CD4-positive, CD25-positive, alpha-beta regulatory T cell (primary cell): ENCODE measurements around the gene CAMTA1. TPM values are rescaled to one million over a fixed set of nuclear protein-coding genes. Genes with fewer than 3 reads are reported as not detected.

Experiments
- ATAC-seq, 2 donors: fragments of 150-1000 bp; cut with Tn5 transposase; one replicate each; pipeline ENCODE4 v1.10.0; 2021; ENCODE audit warnings: low read depth in 2 of 2, moderate number of reproducible peaks in 2 of 2, moderate library complexity in 1 of 2
- DNase-seq, 3 donors: peaks; one replicate each; pipeline versions ENCODE4 v3.0.0 to v3.0.0-alpha.2; 2012 to 2022; ENCODE audit warnings: mixed read lengths in 1 of 3
- H3K27ac ChIP-seq: one replicate; pipeline ENCODE4 v1.7.0; 2013; ENCODE audit warnings: mild to moderate bottlenecking, low read length; ENCODE audit not compliant: insufficient read depth, poor library complexity, severe bottlenecking
- H3K27me3 ChIP-seq: one replicate; pipeline ENCODE4 v1.7.0; 2013; ENCODE audit warnings: low read length; ENCODE audit not compliant: control insufficient read depth, insufficient read depth
- H3K36me3 ChIP-seq: one replicate; pipeline ENCODE4 v1.7.0; 2013; ENCODE audit warnings: mild to moderate bottlenecking, low read length, moderate library complexity; ENCODE audit not compliant: control insufficient read depth, insufficient read depth
- H3K4me1 ChIP-seq: 2 replicates; pipeline ENCODE4 v1.7.0; 2013; ENCODE audit warnings: mild to moderate bottlenecking, low read length; ENCODE audit not compliant: insufficient read depth, control insufficient read depth, poor library complexity, severe bottlenecking
- H3K4me3 ChIP-seq: one replicate; pipeline ENCODE4 v1.7.0; 2013; ENCODE audit warnings: low read depth, mild to moderate bottlenecking, low read length, moderate library complexity
- H3K9me3 ChIP-seq, 2 experiments: 1 replicate in 1 of 2; 2 replicates in 1 of 2; pipeline ENCODE4 v1.7.0; 2013; ENCODE audit warnings: low read length in 2 of 2, mild to moderate bottlenecking in 1 of 2, moderate library complexity in 1 of 2; ENCODE audit not compliant: control insufficient read depth in 2 of 2
- H3K27ac Mint-ChIP-seq, 3 donors: one replicate each; pipeline ENCODE4 v1.8.0; 2020 to 2022; ENCODE audit warnings: mild to moderate bottlenecking in 3 of 3, mixed read lengths in 3 of 3, moderate library complexity in 2 of 3
- H3K27me3 Mint-ChIP-seq: one replicate; pipeline ENCODE4 v1.8.0; 2022; ENCODE audit warnings: mild to moderate bottlenecking, mixed read lengths
- H3K36me3 Mint-ChIP-seq: one replicate; pipeline ENCODE4 v1.8.0; 2020; ENCODE audit warnings: mixed read lengths
- H3K4me1 Mint-ChIP-seq, 4 donors: one replicate each; pipeline ENCODE4 v1.8.0; 2020 to 2022; ENCODE audit warnings: mixed read lengths in 4 of 4, mild to moderate bottlenecking in 1 of 4
- H3K4me3 Mint-ChIP-seq, 4 donors: one replicate each; pipeline ENCODE4 v1.8.0; 2020 to 2022; ENCODE audit warnings: mild to moderate bottlenecking in 4 of 4, mixed read lengths in 4 of 4, moderate library complexity in 3 of 4
- H3K9me3 Mint-ChIP-seq, 7 donors: one replicate each; pipeline ENCODE4 v1.8.0; 2020 to 2022; ENCODE audit warnings: mixed read lengths in 7 of 7, mild to moderate bottlenecking in 3 of 7, moderate library complexity in 2 of 7
- polyA plus RNA-seq, 4 donors: library from polyadenylated mRNA; unstranded; fragments of 300-500 nt; fragmentation: Illumina TruSeq; gene quantifications; one replicate each; pipeline ENCODE4 v1.2.3, GENCODE V29; 2021
- total RNA-seq: library from RNA; stranded (reverse); gene quantifications from one replicate; pipeline ENCODE4 v1.2.3, GENCODE V29; 2022

Gene CAMTA1
- total and polyA plus RNA-seq, 5 donors from 2014 or later: 48.8 to 112 (median 80.0) TPM

DNA sequence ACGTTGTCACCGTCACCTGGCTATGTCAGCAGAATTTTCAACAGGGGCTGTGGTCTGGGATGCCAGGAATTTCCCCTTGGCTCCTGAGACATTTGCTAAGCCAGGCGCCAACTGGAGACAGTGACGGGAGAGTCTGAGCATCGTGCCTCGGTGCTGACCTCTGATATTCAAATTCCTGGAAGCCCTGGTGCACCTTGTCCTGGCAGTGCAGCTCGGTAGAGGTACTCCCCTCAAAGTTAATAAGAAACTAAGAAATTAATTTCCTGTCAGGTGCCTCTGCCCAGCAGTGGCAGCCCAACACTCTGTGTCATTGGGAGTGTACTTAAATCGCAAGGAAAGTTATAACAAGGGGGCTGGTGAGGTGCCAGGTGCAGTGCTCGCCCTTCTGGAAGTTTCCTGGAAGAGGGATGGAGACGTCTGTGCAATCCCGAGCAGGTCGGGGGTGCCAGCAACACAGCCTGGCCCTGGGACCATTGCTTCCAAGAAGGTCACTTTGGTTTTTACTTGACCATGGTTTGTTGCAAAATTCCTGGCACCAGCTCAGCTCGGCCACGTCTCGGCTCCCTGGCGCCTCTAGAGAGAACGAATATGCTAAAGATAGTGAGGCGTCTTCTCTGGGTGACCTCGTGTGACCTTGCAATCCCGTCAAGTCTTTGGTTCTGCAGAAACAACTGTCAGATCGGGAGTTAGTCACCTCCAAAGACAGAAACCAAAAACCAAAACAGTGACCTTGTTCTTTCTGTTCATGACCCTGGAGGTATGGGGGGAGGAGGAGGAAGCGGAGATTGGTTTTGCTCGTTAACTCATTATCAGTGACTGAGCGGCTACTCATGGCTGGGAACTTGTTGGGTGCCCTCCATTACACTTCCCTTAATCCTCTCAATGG, 836.3 kb downstream of the CAMTA1 start:
- H3K9me3 ChIP-seq: no peaks in the 10 kb centered on the region
- DNase-seq (no peak), ATAC-seq (no peak)
- H3K27me3 ChIP-seq: no peaks in the 10 kb centered on the region
- H3K4me3 ChIP-seq: no peak overlapping the region
- H3K36me3 Mint-ChIP-seq: no peaks in the 10 kb centered on the region
- no peaks in the 10 kb centered on the region for H3K4me1 ChIP-seq
- no peaks in the 10 kb centered on the region for H3K36me3 ChIP-seq
- H3K27ac Mint-ChIP-seq: no peak overlapping the region
- H3K27ac ChIP-seq: no peak overlapping the region
- H3K4me3 Mint-ChIP-seq: no peak overlapping the region
- H3K9me3 Mint-ChIP-seq: peaks cover 0 to 2% (median 0%) of the 10 kb centered on the region in 7 donors
- H3K27me3 Mint-ChIP-seq: peaks cover 11% of the 10 kb centered on the region
- no peaks in the 10 kb centered on the region for H3K4me1 Mint-ChIP-seq

- Histone ChIP-seq H3K36me3 (no peaks in the 10 kb centered on the region), H3K27ac (no peak overlapping the region), H3K9me3 (no peaks in the 10 kb centered on the region), H3K4me3 (no peak overlapping the region), H3K27me3 (no peaks in the 10 kb centered on the region), H3K4me1 (no peaks in the 10 kb centered on the region)
- DNase-seq (no peak), ATAC-seq (no peak)
- no peaks in the 10 kb centered on the region for H3K36me3 Mint-ChIP-seq
- H3K27me3 Mint-ChIP-seq: peaks cover 18% of the 10 kb centered on the region
- no peak overlapping the region for H3K27ac Mint-ChIP-seq
- H3K9me3 Mint-ChIP-seq: peaks cover 0 to 2% (median 0%) of the 10 kb centered on the region in 7 donors
- H3K4me1 Mint-ChIP-seq: no peaks in the 10 kb centered on the region
- no peak overlapping the region for H3K4me3 Mint-ChIP-seq
These were observed 838.6 kb downstream of the CAMTA1 start for GRCh38 chr1:7623842-7624241.

GRCh38 chr1:7624791-7625355, 839.6 kb downstream of the CAMTA1 start:
- Histone ChIP-seq H3K4me1 (no peaks in the 10 kb centered on the region), H3K9me3 (no peaks in the 10 kb centered on the region), H3K27ac (no peak overlapping the region), H3K27me3 (no peaks in the 10 kb centered on the region), H3K4me3 (no peak overlapping the region), H3K36me3 (no peaks in the 10 kb centered on the region)
- ATAC-seq (no peak), DNase-seq (no peak)
- Mint-ChIP-seq H3K36me3 (no peaks in the 10 kb centered on the region), H3K27me3 (peaks cover 24% of the 10 kb centered on the region), H3K4me1 (no peaks in the 10 kb centered on the region), H3K9me3 (peaks cover 0 to under 1% (median 0%) of the 10 kb centered on the region in 7 donors), H3K27ac (no peak overlapping the region), H3K4me3 (peak overlapping the region in 1 of 4 donors; percentile 59)

DNA sequence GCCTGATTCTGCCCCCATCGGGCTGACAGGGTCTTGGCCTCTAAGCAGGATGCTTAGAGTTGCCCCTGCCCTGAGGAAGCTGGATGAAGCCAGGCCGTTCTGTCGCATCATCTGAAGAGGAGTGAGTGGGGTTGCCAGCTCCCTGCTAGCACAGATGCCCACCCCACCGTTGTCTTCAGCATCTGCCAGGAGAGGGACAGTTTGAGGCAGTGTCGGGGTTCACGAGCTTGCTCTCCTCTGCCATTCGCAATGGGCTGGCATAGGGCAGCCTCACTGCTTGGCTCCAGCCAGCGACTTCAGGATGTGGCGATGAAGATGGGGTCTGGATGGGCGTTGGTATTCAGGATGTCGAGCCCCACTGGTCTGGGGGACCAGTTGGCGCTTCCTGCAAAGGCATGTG, 840.1 kb downstream of the CAMTA1 start:
- Histone ChIP-seq H3K4me3 (no peak overlapping the region), H3K27me3 (no peaks in the 10 kb centered on the region), H3K9me3 (no peaks in the 10 kb centered on the region), H3K27ac (no peak overlapping the region), H3K36me3 (no peaks in the 10 kb centered on the region), H3K4me1 (no peaks in the 10 kb centered on the region)
- Mint-ChIP-seq H3K4me3 (no peak overlapping the region), H3K27me3 (peaks cover 24% of the 10 kb centered on the region), H3K36me3 (no peaks in the 10 kb centered on the region), H3K4me1 (no peaks in the 10 kb centered on the region), H3K9me3 (no peaks in the 10 kb centered on the region), H3K27ac (no peak overlapping the region)
- DNase-seq: no peak
- ATAC-seq: no peak

GRCh38 chr1:7628273-7628672, 843.0 kb downstream of the CAMTA1 start:
- no peaks in the 10 kb centered on the region for H3K9me3 ChIP-seq
- no peaks in the 10 kb centered on the region for H3K9me3 Mint-ChIP-seq
- no peak overlapping the region for H3K27ac ChIP-seq
- DNase-seq (no peak), ATAC-seq (no peak)
- H3K27ac Mint-ChIP-seq: peak overlapping the region in 1 of 3 donors; percentile 0
- H3K36me3 ChIP-seq: no peaks in the 10 kb centered on the region
- H3K4me1 ChIP-seq: no peaks in the 10 kb centered on the region
- peaks cover 30% of the 10 kb centered on the region for H3K27me3 Mint-ChIP-seq
- no peak overlapping the region for H3K4me3 Mint-ChIP-seq
- no peaks in the 10 kb centered on the region for H3K27me3 ChIP-seq
- no peaks in the 10 kb centered on the region for H3K4me1 Mint-ChIP-seq
- H3K4me3 ChIP-seq: no peak overlapping the region
- H3K36me3 Mint-ChIP-seq: no peaks in the 10 kb centered on the region

- H3K9me3 Mint-ChIP-seq: no peaks in the 10 kb centered on the region
These were observed 843.8 kb downstream of the CAMTA1 start for GRCh38 chr1:7629011-7629410.

DNA sequence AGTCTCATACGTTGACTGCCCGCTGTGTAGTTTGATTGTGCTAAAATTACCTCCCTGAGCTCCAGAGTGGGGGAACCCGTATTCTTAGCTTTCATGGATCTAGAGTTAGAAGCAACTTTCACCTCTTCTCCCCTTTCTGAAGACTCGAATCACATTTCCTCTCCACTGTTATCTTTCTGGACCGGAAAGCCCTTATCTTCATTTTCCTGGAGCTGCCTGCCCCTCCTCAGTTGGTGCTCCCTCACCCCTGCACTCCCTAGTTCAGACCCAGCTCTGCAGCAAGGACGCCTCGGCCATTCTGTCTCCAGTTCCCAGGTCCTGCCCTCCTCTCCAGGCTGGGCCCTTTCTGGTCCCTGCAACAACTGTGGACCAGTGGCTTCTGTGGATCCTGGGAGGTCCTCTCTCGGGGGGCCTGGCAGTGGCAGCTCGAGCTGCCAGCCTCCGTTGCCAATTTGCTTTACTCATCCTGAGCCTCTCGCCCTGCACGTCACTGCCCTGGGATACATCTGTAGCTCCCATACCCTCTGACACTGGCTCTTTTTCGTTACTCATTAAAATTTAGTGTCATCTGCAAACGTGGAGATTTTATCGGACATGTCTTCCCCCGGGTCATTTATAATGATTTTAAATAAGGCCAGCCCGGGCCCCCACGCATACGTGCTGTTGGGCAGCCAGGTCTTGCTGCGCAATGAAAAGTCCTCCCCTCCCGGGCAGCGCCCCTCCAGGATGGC, 844.4 kb downstream of the CAMTA1 start:
- DNase-seq (no peak), ATAC-seq (no peak)
- Mint-ChIP-seq H3K4me3 (no peak overlapping the region), H3K36me3 (no peaks in the 10 kb centered on the region), H3K27ac (no peak overlapping the region), H3K27me3 (peaks cover 26% of the 10 kb centered on the region), H3K9me3 (no peaks in the 10 kb centered on the region), H3K4me1 (no peaks in the 10 kb centered on the region)
- Histone ChIP-seq H3K27ac (no peak overlapping the region), H3K4me3 (no peak overlapping the region), H3K36me3 (no peaks in the 10 kb centered on the region), H3K4me1 (no peaks in the 10 kb centered on the region), H3K27me3 (no peaks in the 10 kb centered on the region), H3K9me3 (no peaks in the 10 kb centered on the region)

More at GRCh38 chr1:7629011-7629410, 843.8 kb downstream of the CAMTA1 start:
- no peak overlapping the region for H3K4me3 ChIP-seq
- no peaks in the 10 kb centered on the region for H3K36me3 Mint-ChIP-seq
- no peak overlapping the region for H3K4me3 Mint-ChIP-seq
- H3K36me3 ChIP-seq: no peaks in the 10 kb centered on the region
- no peak overlapping the region for H3K27ac ChIP-seq
- H3K27me3 Mint-ChIP-seq: peaks cover 30% of the 10 kb centered on the region
- H3K4me1 Mint-ChIP-seq: no peaks in the 10 kb centered on the region
- no peak for ATAC-seq
- no peaks in the 10 kb centered on the region for H3K27me3 ChIP-seq
- H3K27ac Mint-ChIP-seq: no peak overlapping the region
- no peaks in the 10 kb centered on the region for H3K9me3 ChIP-seq
- DNase-seq: no peak
- no peaks in the 10 kb centered on the region for H3K4me1 ChIP-seq
